ENCODE results near the gene FARS2.

GRCh38 chr6:5217356-5217755, 44.0 kb upstream of the FARS2 start:
- no peak for TF ChIP-seq CTCF (IDR thresholded peaks at IDR 0.05)
- TF ChIP-seq POLR2A (IDR thresholded peaks at IDR 0.05; ENCODE audit: low read depth) = no peak
- no peak for TF ChIP-seq POLR2AphosphoS5 (IDR thresholded peaks at IDR 0.05)
